WTC11 (cell line): ENCODE measurements around the gene MGAT4A. TPM values are rescaled to one million over a fixed set of nuclear protein-coding genes. Genes with fewer than 3 reads are reported as not detected.

Experiments
- ATAC-seq: fragments of 200-7000 bp; cut with Tn5 transposase; 2 replicates; pipeline ENCODE4 v1.10.0; 2021; ENCODE audit warnings: mild to moderate bottlenecking, moderate library complexity
- CTCF ChIA-PET: fragments of 300-600 bp; sonication (Branson Sonifier 250); formaldehyde crosslinking; loops from one replicate; lab custom pipeline; 2021; ENCODE audit warnings: antibody characterized with exemption; lab: Charles Lee
- POLR2A ChIA-PET: fragments of 350-600 bp; sonication (Branson Sonifier 250); formaldehyde crosslinking; loops from one replicate; lab custom pipeline; 2021; ENCODE audit warnings: antibody characterized with exemption; lab: Charles Lee
- DNase-seq: peaks from one replicate; pipeline ENCODE4 v3.0.0; 2021; ENCODE audit warnings: low spot score
- H3K27ac Mint-ChIP-seq: 2 replicates; pipeline ENCODE4 v1.8.0; 2021; ENCODE audit warnings: mixed read lengths
- H3K27me3 Mint-ChIP-seq: 2 replicates; pipeline ENCODE4 v1.8.0; 2021; ENCODE audit warnings: low read depth, mild to moderate bottlenecking, moderate library complexity, mixed read lengths
- H3K36me3 Mint-ChIP-seq: 2 replicates; pipeline ENCODE4 v1.8.0; 2021; ENCODE audit warnings: mixed read lengths
- H3K4me1 Mint-ChIP-seq: 2 replicates; pipeline ENCODE4 v1.8.0; 2022; ENCODE audit warnings: mixed read lengths
- H3K4me3 Mint-ChIP-seq: 2 replicates; pipeline ENCODE4 v1.8.0; 2021; ENCODE audit warnings: mild to moderate bottlenecking, moderate library complexity, mixed read lengths
- H3K9me3 Mint-ChIP-seq: 2 replicates; pipeline ENCODE4 v1.8.0; 2021; ENCODE audit warnings: mixed read lengths
- AR ChIP-seq: fragments of 250-450 bp; sonication (Bioruptor Pico); IDR thresholded peaks from 2 replicates; pipeline ENCODE4 v1.9.0; 2021; ENCODE audit warnings: mild to moderate bottlenecking
- ATF6 ChIP-seq: sonication (generic); formaldehyde crosslinking; IDR thresholded peaks from 2 replicates; pipeline ENCODE4 v1.8.1; 2023; ENCODE audit warnings: mild to moderate bottlenecking, missing genetic modification reagents
- CREB1 ChIP-seq: sonication (generic); formaldehyde crosslinking; IDR thresholded peaks from 2 replicates; pipeline ENCODE4 v1.8.0; 2023; ENCODE audit warnings: mild to moderate bottlenecking, missing genetic modification reagents
- CTCF ChIP-seq: fragments of 200-600 bp; IDR thresholded peaks from 2 replicates; pipeline ENCODE4 v1.8.0; 2022; ENCODE audit warnings: antibody characterized with exemption
- E2F5 ChIP-seq: sonication (generic); formaldehyde crosslinking; IDR thresholded peaks from 2 replicates; pipeline ENCODE4 v1.8.1; 2022; ENCODE audit warnings: mild to moderate bottlenecking, moderate library complexity, missing genetic modification reagents
- FOXP1 ChIP-seq: sonication (generic); formaldehyde crosslinking; IDR thresholded peaks from 2 replicates; pipeline ENCODE4 v1.8.0; 2022; ENCODE audit warnings: missing genetic modification reagents, mild to moderate bottlenecking, moderate library complexity, borderline replicate concordance
- JUN ChIP-seq: sonication (generic); formaldehyde crosslinking; IDR thresholded peaks from 2 replicates; pipeline ENCODE4 v1.8.0; 2023; ENCODE audit warnings: mild to moderate bottlenecking, missing genetic modification reagents
- NFATC4 ChIP-seq: fragments of 250-450 bp; sonication (Bioruptor Pico); IDR thresholded peaks from 2 replicates; pipeline ENCODE4 v1.9.0; 2021; ENCODE audit warnings: mild to moderate bottlenecking
- NR2C2 ChIP-seq: sonication (generic); formaldehyde crosslinking; IDR thresholded peaks from 2 replicates; pipeline ENCODE4 v1.8.0; 2022; ENCODE audit warnings: mild to moderate bottlenecking, missing genetic modification reagents
- PREB ChIP-seq: sonication (generic); formaldehyde crosslinking; IDR thresholded peaks from 2 replicates; pipeline ENCODE4 v1.8.1; 2022; ENCODE audit warnings: mild to moderate bottlenecking, missing genetic modification reagents, moderate library complexity, borderline replicate concordance
- RORB ChIP-seq: fragments of 250-450 bp; sonication (Bioruptor Pico); IDR thresholded peaks from 2 replicates; pipeline ENCODE4 v1.9.0; 2021; ENCODE audit warnings: mild to moderate bottlenecking
- TCF7 ChIP-seq: sonication (generic); formaldehyde crosslinking; IDR thresholded peaks from 2 replicates; pipeline ENCODE4 v1.8.0; 2022; ENCODE audit warnings: mild to moderate bottlenecking, low read depth, missing genetic modification reagents, moderate library complexity
- TP53 ChIP-seq: sonication (generic); formaldehyde crosslinking; IDR thresholded peaks from 2 replicates; pipeline ENCODE4 v1.8.1; 2023; ENCODE audit warnings: mild to moderate bottlenecking, missing genetic modification reagents
- ZNF396 ChIP-seq: fragments of 250-450 bp; sonication (Bioruptor Pico); IDR thresholded peaks from 2 replicates; pipeline ENCODE4 v1.8.0; 2021; ENCODE audit warnings: mild to moderate bottlenecking, moderate library complexity, borderline replicate concordance
- ZNF512 ChIP-seq: sonication (generic); formaldehyde crosslinking; IDR thresholded peaks from 2 replicates; pipeline ENCODE4 v1.8.1; 2022; ENCODE audit warnings: missing genetic modification reagents, borderline replicate concordance
- ZNF532 ChIP-seq: fragments of 250-450 bp; sonication (Bioruptor Pico); IDR thresholded peaks from 2 replicates; pipeline ENCODE4 v1.9.0; 2021; ENCODE audit warnings: mild to moderate bottlenecking, borderline replicate concordance
- total RNA-seq: library from RNA; stranded (reverse); gene quantifications from 3 replicates; pipeline ENCODE4 v1.2.3, GENCODE V29; 2021

Gene MGAT4A
- total RNA-seq, 1 experiment from 2014 or later: 6.7 TPM

- TF ChIP-seq ZNF532 (CRISPR knock-in tag) (no peak), TCF7 (CRISPR knock-in tag) (no peak)
- TF ChIP-seq, all 79 proteins: peak for 0
These were observed 80.9 kb downstream of the MGAT4A start (continued) for GRCh38 chr2:98649992-98650375.

GRCh38 chr2:98649135-98649991 is 81.6 kb downstream of the MGAT4A start:
- H3K27ac Mint-ChIP-seq: no peak overlapping the region
- no peaks in the 10 kb centered on the region for H3K9me3 Mint-ChIP-seq
- CTCF ChIA-PET: interaction anchor here (0.6 to 1.9 kb wide), 66 partner anchors 8 to 530 kb away, joined by 3 to 61 read pairs (median 4); partner anchors contain the start of genes C2orf15, CRACDL and MGAT4A
- H3K27me3 Mint-ChIP-seq: no peaks in the 10 kb centered on the region
- DNase-seq (peak; percentile 85), ATAC-seq (peak; percentile 96)
- peaks cover 8% of the 10 kb centered on the region for H3K4me1 Mint-ChIP-seq
- no peak overlapping the region for H3K4me3 Mint-ChIP-seq
- TF ChIP-seq CTCF (peak; percentile 97), NR2C2 (CRISPR knock-in tag) (no peak)
- POLR2A ChIA-PET: interaction anchor here (0.6 kb wide), 1 partner anchor 321 kb away, joined by 3 read pairs; no protein-coding TSS in a partner anchor
- H3K36me3 Mint-ChIP-seq: no peaks in the 10 kb centered on the region

GRCh38 chr2:98648451-98648850 is 82.5 kb downstream of the MGAT4A start:
- H3K27ac Mint-ChIP-seq: no peak overlapping the region
- H3K27me3 Mint-ChIP-seq: no peaks in the 10 kb centered on the region
- ATAC-seq: no peak
- DNase-seq: no peak
- no peaks in the 10 kb centered on the region for H3K36me3 Mint-ChIP-seq
- ChIA-PET POLR2A (no interaction called here), CTCF (interaction anchor here (1.6 to 1.9 kb wide), 4 partner anchors 83 to 418 kb away, joined by 5 to 31 read pairs (median 23); partner anchors contain the start of gene MGAT4A)
- H3K9me3 Mint-ChIP-seq: no peaks in the 10 kb centered on the region
- peaks cover 17% of the 10 kb centered on the region for H3K4me1 Mint-ChIP-seq
- H3K4me3 Mint-ChIP-seq: no peak overlapping the region
- TF ChIP-seq PREB (CRISPR knock-in tag) (no peak), CREB1 (CRISPR knock-in tag) (no peak), E2F5 (CRISPR knock-in tag) (no peak), TP53 (CRISPR knock-in tag) (no peak), RORB (CRISPR knock-in tag) (no peak), NR2C2 (CRISPR knock-in tag) (no peak), JUN (CRISPR knock-in tag) (no peak), ATF6 (CRISPR knock-in tag) (no peak), ZNF512 (CRISPR knock-in tag) (no peak), ZNF396 (no peak), FOXP1 (CRISPR knock-in tag) (no peak), AR (CRISPR knock-in tag) (no peak), NFATC4 (CRISPR knock-in tag) (no peak)
